ENCODE data around the gene H6PD.

H6PD gene

GRCh38 chr1:9234223-9235095 is at the start of gene H6PD:
Gene H6PD (plus strand): TSS chr1:9234774. CDS start chr1:9244935, 10,161 bp downstream.
- DNase-seq (ENCODE audit: low read depth) = peak; percentile 47

GRCh38 chr1:9186082-9186859 is 48.3 kb upstream of the H6PD start:
- DNase-seq (ENCODE audit: low read depth) = no peak

GRCh38 chr1:9187004-9187403 is 47.6 kb upstream of the H6PD start:
- DNase-seq (ENCODE audit: low read depth) = no peak

GRCh38 chr1:9190234-9190633 is 44.3 kb upstream of the H6PD start:
- DNase-seq (ENCODE audit: low read depth) = no peak

GRCh38 chr1:9191231-9191630 is 43.3 kb upstream of the H6PD start:
- DNase-seq (ENCODE audit: low read depth) = no peak

GRCh38 chr1:9192578-9193232 is 41.9 kb upstream of the H6PD start:
- DNase-seq (ENCODE audit: low read depth) = no peak

- no peak for DNase-seq (ENCODE audit: low read depth)
Measured at GRCh38 chr1:9193233-9193625, 41.3 kb upstream of the H6PD start.

GRCh38 chr1:9194024-9194423 is 40.5 kb upstream of the H6PD start:
- DNase-seq (ENCODE audit: low read depth) = no peak

GRCh38 chr1:9195651-9196050 is 38.9 kb upstream of the H6PD start:
- DNase-seq (ENCODE audit: low read depth) = no peak

- DNase-seq (ENCODE audit: low read depth) = peak; percentile 42
Measured at GRCh38 chr1:9196129-9197040, 38.2 kb upstream of the H6PD start.

- no peak for DNase-seq (ENCODE audit: low read depth)
Measured at GRCh38 chr1:9197186-9198099, 37.1 kb upstream of the H6PD start.

- no peak for DNase-seq (ENCODE audit: low read depth)
Measured at GRCh38 chr1:9198538-9199361, 35.8 kb upstream of the H6PD start.

- no peak for DNase-seq (ENCODE audit: low read depth)
Measured at GRCh38 chr1:9200441-9200840, 34.1 kb upstream of the H6PD start.

GRCh38 chr1:9201401-9202239 is 33.0 kb upstream of the H6PD start:
- DNase-seq (ENCODE audit: low read depth) = no peak

GRCh38 chr1:9202240-9202870 is 32.2 kb upstream of the H6PD start:
- DNase-seq (ENCODE audit: low read depth) = no peak

- no peak for DNase-seq (ENCODE audit: low read depth)
Measured at GRCh38 chr1:9203511-9203982, 31.0 kb upstream of the H6PD start.

- no peak for DNase-seq (ENCODE audit: low read depth)
Measured at GRCh38 chr1:9204156-9204720, 30.3 kb upstream of the H6PD start.

GRCh38 chr1:9207086-9207485 is 27.5 kb upstream of the H6PD start:
- DNase-seq (ENCODE audit: low read depth) = no peak
